HL-60 (cell line): ENCODE results near the gene BRF1.

ENCODE experiments used
- DNase-seq, 2 experiments: peaks; one replicate each; pipeline ENCODE4 v3.0.0-alpha.2; 2010 to 2020; ENCODE audit warnings: low read depth in 1 of 2, low spot score in 1 of 2
- H3K27ac ChIP-seq: fragments of 250-450 bp; sonication (Bioruptor Pico); replicated peaks from 2 replicates; pipeline ENCODE4 v1.5.1; 2020; ENCODE audit warnings: mild to moderate bottlenecking, moderate library complexity
- H3K27me3 ChIP-seq: fragments of 250-450 bp; sonication (Bioruptor Pico); 2 replicates; pipeline ENCODE4 v1.5.1; 2021; ENCODE audit warnings: mild to moderate bottlenecking, moderate library complexity; ENCODE audit not compliant: insufficient read depth, poor library complexity, severe bottlenecking
- H3K4me3 ChIP-seq: replicated peaks from 2 replicates; pipeline ENCODE4 v1.5.1; 2011; ENCODE audit warnings: mild to moderate bottlenecking, control low read depth, low read length; ENCODE audit not compliant: insufficient read depth
- CTCF ChIP-seq: IDR thresholded peaks from one replicate; pipeline ENCODE4 v1.5.1; 2011; ENCODE audit warnings: low read length, control low read depth, inconsistent platforms; ENCODE audit not compliant: insufficient read depth
- GABPA ChIP-seq: IDR thresholded peaks from 2 replicates; pipeline ENCODE4 v1.6.1; 2012; ENCODE audit warnings: low read depth
- POLR2AphosphoS5 ChIP-seq: IDR thresholded peaks from 2 replicates; pipeline ENCODE4 v1.6.1; 2012; ENCODE audit warnings: low read depth
- REST ChIP-seq: IDR thresholded peaks from 2 replicates; pipeline ENCODE4 v1.6.1; 2012; ENCODE audit warnings: low read depth; ENCODE audit not compliant: insufficient replicate concordance
- SPI1 ChIP-seq: IDR thresholded peaks from 2 replicates; pipeline ENCODE4 v1.6.1; 2012; ENCODE audit warnings: low read depth, mild to moderate bottlenecking, borderline replicate concordance

Gene BRF1

GRCh38 chr14:105165761-105166485, 134.9 kb downstream of the BRF1 start:
- no peak for DNase-seq
- peaks cover 23% of the 10 kb centered on the region for H3K27me3 ChIP-seq
- no peak for TF ChIP-seq GABPA
- TF ChIP-seq REST: no peak
- TF ChIP-seq CTCF: no peak
- no peak for TF ChIP-seq SPI1
- TF ChIP-seq POLR2AphosphoS5: no peak
- H3K4me3 ChIP-seq: no peak overlapping the region
- no peak overlapping the region for H3K27ac ChIP-seq

DNA sequence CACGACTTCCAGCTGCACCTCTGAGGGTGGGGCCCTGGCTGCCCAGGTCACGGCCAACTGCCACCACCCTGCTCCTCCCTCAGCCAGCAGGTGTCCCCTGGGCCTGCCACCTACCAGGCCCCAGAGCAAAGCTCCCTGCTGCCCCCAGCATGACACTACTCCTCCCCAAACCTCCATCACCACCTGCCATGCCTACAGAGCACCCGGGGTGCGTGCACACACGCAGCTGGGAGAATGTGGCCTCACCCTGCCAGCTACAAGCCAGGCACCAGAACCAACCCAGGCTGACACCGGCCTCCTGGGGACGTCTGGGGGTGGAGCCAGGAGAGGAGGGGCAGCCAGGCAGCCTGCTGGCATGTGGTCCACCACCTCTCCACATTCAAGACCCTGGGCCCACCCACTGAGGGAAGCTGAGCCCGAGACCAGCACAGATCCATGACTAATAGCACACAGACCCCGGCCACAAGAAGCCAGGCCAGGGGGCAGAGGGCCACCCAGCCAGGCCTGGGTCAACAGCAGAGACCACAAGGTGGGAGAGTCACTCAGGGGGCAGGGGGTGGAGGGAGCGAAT, 135.6 kb downstream of the BRF1 start:
- TF ChIP-seq POLR2AphosphoS5 (no peak), SPI1 (no peak), CTCF (no peak), GABPA (no peak), REST (no peak)
- no peak for DNase-seq
- Histone ChIP-seq H3K4me3 (no peak overlapping the region), H3K27me3 (peaks cover 21% of the 10 kb centered on the region), H3K27ac (no peak overlapping the region)

DNA sequence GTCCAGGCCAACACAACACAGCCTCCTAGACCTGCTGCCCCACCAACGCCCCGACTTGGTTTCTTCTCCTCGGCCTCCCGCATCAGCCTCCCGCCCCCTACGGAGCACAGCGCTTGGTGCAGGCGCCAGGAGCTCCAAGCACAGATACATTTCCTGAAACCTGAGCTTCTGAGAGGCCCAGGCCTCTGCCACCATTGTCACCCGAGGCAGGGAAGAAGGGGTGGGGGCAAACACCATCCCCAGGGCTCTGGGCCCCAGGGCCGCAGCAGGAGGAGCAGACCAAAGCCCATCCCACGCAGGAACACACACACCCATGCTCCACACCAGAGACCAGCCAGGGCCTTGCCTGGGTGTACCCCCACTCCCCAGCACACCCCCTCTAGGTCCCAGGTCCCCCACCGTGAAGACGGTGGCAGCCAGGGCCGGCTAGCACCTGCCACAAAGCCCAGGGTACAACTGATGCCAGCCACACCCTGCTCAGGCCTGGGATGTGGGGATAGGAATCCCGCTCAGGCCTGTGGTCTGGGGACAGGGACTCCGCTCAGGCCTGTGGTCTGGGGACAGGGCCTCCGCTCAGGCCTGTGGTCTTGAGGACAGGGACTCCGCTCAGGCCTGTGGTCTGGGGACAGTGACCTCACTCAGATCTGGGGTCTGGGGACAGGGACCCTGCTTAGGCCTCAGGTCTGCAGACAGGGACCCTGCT, 137.6 kb downstream of the BRF1 start:
- TF ChIP-seq REST: no peak
- no peak for TF ChIP-seq POLR2AphosphoS5
- TF ChIP-seq CTCF: no peak
- no peak for DNase-seq
- Histone ChIP-seq H3K27ac (no peak overlapping the region), H3K27me3 (peaks cover 8% of the 10 kb centered on the region), H3K4me3 (no peak overlapping the region)
